GM10266 (cell line): Measurements from ENCODE around the gene CHST8.

Experiments
- DNase-seq: peaks from one replicate; pipeline ENCODE4 v3.0.0; 2012; ENCODE audit errors: extremely low spot score
- CTCF ChIP-seq: IDR thresholded peaks from 2 replicates; pipeline ENCODE4 v1.5.1; 2012; ENCODE audit warnings: mild to moderate bottlenecking, low read depth; ENCODE audit not compliant: control insufficient read depth, insufficient read depth; ENCODE audit errors: missing control alignments

The CHST8 gene

GRCh38 chr19:33725567-33725966 is 103.8 kb downstream of the CHST8 start:
- DNase-seq, result no peak
- TF ChIP-seq CTCF, result no peak

GRCh38 chr19:33726756-33727155 is 105.0 kb downstream of the CHST8 start:
- DNase-seq, result no peak
- TF ChIP-seq CTCF, result no peak

GRCh38 chr19:33727331-33727998 is 105.7 kb downstream of the CHST8 start:
- TF ChIP-seq CTCF, result no peak
- no peak for DNase-seq

- TF ChIP-seq CTCF, result no peak
- DNase-seq, result no peak
Measured at GRCh38 chr19:33728141-33728540, 106.4 kb downstream of the CHST8 start.

- TF ChIP-seq CTCF, result no peak
- DNase-seq, result no peak
Measured at GRCh38 chr19:33730858-33731607, 109.3 kb downstream of the CHST8 start.

- TF ChIP-seq CTCF, result no peak
- no peak for DNase-seq
Measured at GRCh38 chr19:33731881-33732280, 110.1 kb downstream of the CHST8 start.

- DNase-seq, result no peak
- TF ChIP-seq CTCF, result no peak
Measured at GRCh38 chr19:33734913-33735312, 113.2 kb downstream of the CHST8 start.
